Ishikawa (cell line): ENCODE data around the gene DIAPH2.

Experiments
- EGR1 ChIP-seq: IDR thresholded peaks from 2 replicates; pipeline ENCODE4 v1.6.1; 2012
- TAF1 ChIP-seq: IDR thresholded peaks from 2 replicates; pipeline ENCODE4 v1.6.1; 2012; ENCODE audit warnings: low read depth, mild to moderate bottlenecking

- TF ChIP-seq TAF1: no peak
- no peak for TF ChIP-seq EGR1
Measured at GRCh38 chrX:96729868-96730643, 45.4 kb downstream of the DIAPH2 start.
